H1 (cell line): Measurements from ENCODE around the gene NIM1K. TPM values are rescaled to one million over a fixed set of nuclear protein-coding genes. Genes with fewer than 3 reads are reported as not detected.

Experiments
- CTCF ChIA-PET: fragments of 300-600 bp; sonication (Branson Sonifier 250); formaldehyde crosslinking; loops from one replicate; lab custom pipeline; 2021; ENCODE audit not compliant: partially characterized antibody; lab: Charles Lee
- POLR2A ChIA-PET: fragments of 300-600 bp; sonication (Branson Sonifier 250); formaldehyde crosslinking; loops from one replicate; lab custom pipeline; 2021; ENCODE audit warnings: inconsistent platforms; ENCODE audit not compliant: partially characterized antibody; lab: Charles Lee
- DNase-seq, 2 experiments: peaks; one replicate each; pipeline versions ENCODE4 v3.0.0 to v3.0.0-alpha.2; 2010 to 2022; ENCODE audit warnings: low spot score in 2 of 2, low read depth in 1 of 2, mixed read lengths in 1 of 2
- FAIRE-seq: peaks from 2 replicates; lab custom pipeline; 2011; peaks lifted over from hg19 to GRCh38; lab: Jason Lieb, UNC
- H2AFZ ChIP-seq: 2 replicates; pipeline ENCODE4 v1.8.1; 2012; ENCODE audit warnings: low read length, inconsistent platforms
- H2AK5ac ChIP-seq: 2 replicates; pipeline ENCODE4 v1.6.1; 2013; ENCODE audit warnings: low read depth, low read length
- H2BK120ac ChIP-seq: replicated peaks from 2 replicates; pipeline ENCODE3; 2013; ENCODE audit warnings: low read depth, low read length, inconsistent platforms
- H2BK12ac ChIP-seq: 2 replicates; pipeline ENCODE4 v1.6.1; 2013; ENCODE audit warnings: low read depth, low read length
- H2BK15ac ChIP-seq: 2 replicates; pipeline ENCODE4 v1.6.1; 2013; ENCODE audit warnings: low read length
- H2BK20ac ChIP-seq: 2 replicates; pipeline ENCODE4 v1.6.1; 2013; ENCODE audit warnings: low read length
- H2BK5ac ChIP-seq: 2 replicates; pipeline ENCODE4 v1.6.1; 2013; ENCODE audit warnings: low read depth, low read length
- H3K14ac ChIP-seq: 2 replicates; pipeline ENCODE4 v1.6.1; 2013; ENCODE audit warnings: inconsistent platforms; ENCODE audit not compliant: insufficient read length
- H3K18ac ChIP-seq: 2 replicates; pipeline ENCODE4 v1.6.1; 2013; ENCODE audit warnings: low read length; ENCODE audit errors: extremely low read depth
- H3K23ac ChIP-seq: 2 replicates; pipeline ENCODE4 v1.6.1; 2013; ENCODE audit warnings: inconsistent platforms; ENCODE audit not compliant: insufficient read length
- H3K23me2 ChIP-seq: 2 replicates; pipeline ENCODE4 v1.6.1; 2013; ENCODE audit warnings: low read depth, low read length
- H3K27ac ChIP-seq: 2 replicates; pipeline ENCODE4 v1.6.1; 2011; ENCODE audit warnings: low read depth, low read length, inconsistent platforms
- H3K27me3 ChIP-seq, 4 experiments: replicated peaks in 1 of 4; 1 replicate in 1 of 4; 2 replicates in 3 of 4; pipeline versions ENCODE4 v1.6.1 to v1.8.1; 2011 to 2013; ENCODE audit warnings: low read length in 3 of 4, mild to moderate bottlenecking in 3 of 4, inconsistent platforms in 2 of 4, mixed read lengths in 2 of 4, moderate library complexity in 1 of 4; ENCODE audit not compliant: control insufficient read depth in 3 of 4, insufficient read depth in 3 of 4; ENCODE audit errors: extremely low read depth in 1 of 4
- H3K36me3 ChIP-seq, 4 experiments: 2 replicates each; pipeline versions ENCODE4 v1.6.1 to v1.8.1; 2011 to 2013; ENCODE audit warnings: mild to moderate bottlenecking in 4 of 4, low read length in 3 of 4, moderate library complexity in 2 of 4, control low read depth in 1 of 4, inconsistent platforms in 1 of 4; ENCODE audit not compliant: insufficient read depth in 4 of 4, control insufficient read depth in 2 of 4
- H3K4ac ChIP-seq: replicated peaks from 2 replicates; pipeline ENCODE3; 2013; ENCODE audit warnings: low read length, low read depth, mixed read lengths, inconsistent platforms; ENCODE audit not compliant: insufficient read length
- H3K4me1 ChIP-seq, 4 experiments: replicated peaks in 1 of 4; 1 replicate in 1 of 4; 2 replicates in 3 of 4; pipeline versions ENCODE4 v1.6.1 to v1.8.1; 2011 to 2013; ENCODE audit warnings: low read length in 3 of 4, inconsistent platforms in 2 of 4, mixed read lengths in 1 of 4; ENCODE audit not compliant: insufficient read depth in 4 of 4, control insufficient read depth in 3 of 4
- H3K4me2 ChIP-seq, 2 experiments: 2 replicates each; pipeline versions ENCODE4 v1.6.1 to v1.8.1; 2011 to 2013; ENCODE audit warnings: low read depth in 2 of 2, low read length in 2 of 2, control low read depth in 1 of 2, inconsistent platforms in 1 of 2, mild to moderate bottlenecking in 1 of 2; ENCODE audit not compliant: insufficient read depth in 1 of 2
- H3K4me3 ChIP-seq, 4 experiments: fragments of 200-600, 300-600 bp in 1 of 4; sonication (generic), shearing (Covaris generic), sonication (Bioruptor Twin) in 1 of 4; 2 replicates each; pipeline versions ENCODE4 v1.5.1 to v1.8.1; 2011 to 2016; ENCODE audit warnings: low read length in 4 of 4, low read depth in 3 of 4, control low read depth in 2 of 4, inconsistent platforms in 2 of 4, mild to moderate bottlenecking in 2 of 4, mixed read lengths in 1 of 4, moderate library complexity in 1 of 4; ENCODE audit not compliant: insufficient read depth in 2 of 4; ENCODE audit errors: extremely low read depth in 1 of 4
- H3K56ac ChIP-seq: replicated peaks from 2 replicates; pipeline ENCODE3; 2013; ENCODE audit warnings: low read depth, mild to moderate bottlenecking, mixed read lengths, low read length, inconsistent platforms; ENCODE audit not compliant: insufficient read length
- H3K79me1 ChIP-seq: 2 replicates; pipeline ENCODE4 v1.6.1; 2013; ENCODE audit warnings: low read depth, low read length, control low read depth
- H3K79me2 ChIP-seq, 2 experiments: 2 replicates each; pipeline versions ENCODE4 v1.6.1 to v1.8.1; 2012 to 2013; ENCODE audit warnings: low read length in 2 of 2, mild to moderate bottlenecking in 2 of 2, inconsistent platforms in 1 of 2; ENCODE audit not compliant: insufficient read depth in 2 of 2, control insufficient read depth in 1 of 2
- H3K9ac ChIP-seq, 4 experiments: replicated peaks in 1 of 4; 1 replicate in 1 of 4; 2 replicates in 3 of 4; pipeline versions ENCODE4 v1.6.1 to v1.8.1; 2011 to 2013; ENCODE audit warnings: low read depth in 3 of 4, low read length in 3 of 4, control low read depth in 2 of 4, mild to moderate bottlenecking in 2 of 4, moderate library complexity in 2 of 4, inconsistent platforms in 1 of 4; ENCODE audit errors: extremely low read depth in 1 of 4
- H3K9me3 ChIP-seq, 2 experiments: 2 replicates each; pipeline versions ENCODE4 v1.6.1 to v1.8.1; 2012 to 2013; ENCODE audit warnings: mild to moderate bottlenecking in 2 of 2, moderate library complexity in 2 of 2, control low read depth in 1 of 2, inconsistent platforms in 1 of 2, low read depth in 1 of 2, low read length in 1 of 2, mixed read lengths in 1 of 2; ENCODE audit not compliant: insufficient read depth in 2 of 2
- H4K20me1 ChIP-seq, 2 experiments: replicated peaks in 1 of 2; 2 replicates each; pipeline versions ENCODE3 to v1.8.1; 2011 to 2013; ENCODE audit warnings: inconsistent platforms in 2 of 2, low read length in 2 of 2, mild to moderate bottlenecking in 1 of 2; ENCODE audit not compliant: insufficient read depth in 2 of 2, control insufficient read depth in 1 of 2
- H4K5ac ChIP-seq: 2 replicates; pipeline ENCODE4 v1.6.1; 2013; ENCODE audit warnings: low read length, low read depth, mixed read lengths, inconsistent platforms; ENCODE audit not compliant: insufficient read length
- H4K8ac ChIP-seq: 2 replicates; pipeline ENCODE4 v1.8.0; 2013; ENCODE audit warnings: mild to moderate bottlenecking, moderate library complexity, low read length, inconsistent platforms; ENCODE audit not compliant: insufficient read depth; ENCODE audit errors: extremely low read depth
- H4K91ac ChIP-seq: replicated peaks from 2 replicates; pipeline ENCODE3; 2013; ENCODE audit warnings: low read length, mixed read lengths, inconsistent platforms; ENCODE audit not compliant: insufficient read length
- ASH2L ChIP-seq: fragments of 200-600, 300-600 bp; sonication (generic); IDR thresholded peaks from one replicate; pipeline ENCODE4 v1.7.1; 2017; ENCODE audit warnings: low read length
- BACH1 ChIP-seq: IDR thresholded peaks from 2 replicates; pipeline ENCODE4 v1.6.1; 2012; ENCODE audit warnings: low read length, improper control_type of control experiment
- EZH2 ChIP-seq: fragments of 200-600 bp; sonication (generic); IDR thresholded peaks from 2 replicates; pipeline ENCODE4 v1.7.1; 2012; ENCODE audit warnings: low read depth, mild to moderate bottlenecking, moderate library complexity, low read length, inconsistent platforms; ENCODE audit not compliant: severe bottlenecking
- JUND ChIP-seq: IDR thresholded peaks from 2 replicates; pipeline ENCODE4 v1.6.1; 2011; ENCODE audit warnings: mild to moderate bottlenecking, improper control_type of control experiment, low read length
- SUZ12 ChIP-seq: fragments of 200-600 bp; sonication (generic); IDR thresholded peaks from 2 replicates; pipeline ENCODE4 v1.6.1; 2012; ENCODE audit warnings: mild to moderate bottlenecking, inconsistent platforms, low read length, moderate library complexity, mixed read lengths
- WGBS, 2 experiments: shearing (Covaris generic) in 1 of 2; methylation state at CpG; one replicate each; pipeline versions ENCODE4 v1.1.6 to v1.1.7; 2013 to 2015; ENCODE audit warnings: low lambda C conversion rate in 2 of 2, mixed read lengths in 2 of 2, inconsistent platforms in 1 of 2, low coverage in 1 of 2, missing lambda C conversion rate in 1 of 2; ENCODE audit not compliant: insufficient replicate concordance in 2 of 2, insufficient coverage in 1 of 2, insufficient read length in 1 of 2; ENCODE audit errors: extremely low coverage in 1 of 2, missing lambda C conversion rate in 1 of 2; 5-methylcytosine and 5-hydroxymethylcytosine counted together
- polyA plus RNA-seq, 7 experiments: library from polyadenylated mRNA; depleted of rRNA in 3 of 7; stranded (reverse) in 5 of 7; unstranded in 2 of 7; fragments of >200 nt in 5 of 7; fragments of 200-250 nt in 2 of 7; gene quantifications; 1 replicate in 5 of 7; 2 replicates in 1 of 7; 4 replicates in 1 of 7; pipeline versions ENCODE4 v1.2.1 to v1.2.3, GENCODE V29; 2011 to 2013; ENCODE audit warnings: missing spikeins in 2 of 7, mixed read lengths in 2 of 7
- total RNA-seq: library from RNA; stranded (reverse); fragmentation: NEBNext Ultra II Directional; extraction: Animal tissue kit (Norgen Biotek cat#: 25700); gene quantifications from 2 replicates; pipeline ENCODE4 v1.2.1, GENCODE V29; 2021

NIM1K gene
- total and polyA plus RNA-seq, 2 of the 8 experiments (the other 6 are each of a cell fraction or from before 2014, with no cell fraction given) = not detected

DNA sequence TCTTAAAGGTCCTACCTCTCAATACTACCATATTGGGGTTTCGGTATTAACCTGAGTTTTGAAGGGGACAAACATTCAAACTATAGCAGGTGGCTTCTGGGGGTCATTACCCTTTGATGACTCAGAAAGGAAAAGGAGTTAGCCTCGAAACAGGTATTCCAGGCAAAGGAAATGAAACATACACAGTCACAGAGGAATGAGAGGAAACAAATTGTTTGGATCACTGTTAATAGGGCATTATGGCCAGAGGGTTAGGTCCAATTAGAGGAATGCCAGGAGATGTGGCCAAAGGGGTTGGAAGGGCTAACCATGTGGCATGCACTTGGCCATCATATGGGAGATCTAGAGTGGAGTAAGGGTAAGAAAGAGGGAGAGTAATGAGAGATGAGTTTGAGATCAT is 23.9 kb upstream of the NIM1K start:
- H3K27me3 ChIP-seq = no peaks in the 10 kb centered on the region
- FAIRE-seq = no peak

More for the DNA sequence above, 23.9 kb upstream of the NIM1K start:
- Histone ChIP-seq H4K91ac (no peak overlapping the region), H3K4me1 (no peaks in the 10 kb centered on the region), H2BK5ac (no peak overlapping the region), H3K56ac (no peak overlapping the region), H3K4ac (no peak overlapping the region), H4K20me1 (peaks cover 2% of the 10 kb centered on the region in 2 experiments), H3K4me2 (no peak overlapping the region), H3K27ac (no peak overlapping the region), H3K9me3 (no peaks in the 10 kb centered on the region), H3K9ac (no peak overlapping the region; a peak in 1 of 7 replicates), H2BK15ac (no peak overlapping the region), H4K5ac (no peak overlapping the region), H3K79me1 (no peaks in the 10 kb centered on the region), H4K8ac (no peak overlapping the region), H3K79me2 (no peaks in the 10 kb centered on the region), H3K36me3 (peaks cover 0 to 39% (median 9%) of the 10 kb centered on the region in 4 experiments; a peak in 5 of 8 replicates), H2AK5ac (no peak overlapping the region), H3K18ac (no peak overlapping the region), H3K23me2 (no peaks in the 10 kb centered on the region), H3K23ac (no peak overlapping the region), H2BK120ac (no peak overlapping the region), H2BK20ac (no peak overlapping the region), H2BK12ac (no peak overlapping the region), H2AFZ (no peak overlapping the region), H3K14ac (no peak overlapping the region), H3K4me3 (no peak overlapping the region)
- 92% methylated on average over 2 of the region's 2 CpGs; no CpG with 5 or more reads in 1 of the 2 experiments for WGBS, 2 experiments
- CTCF ChIA-PET = interaction anchor here (0.9 kb wide), 1 partner anchor 16 kb away, joined by 3 read pairs; no protein-coding TSS in a partner anchor
- DNase-seq = no peak
- TF ChIP-seq ASH2L (no peak), JUND (no peak), BACH1 (no peak), EZH2 (no peak), SUZ12 (no peak)
- POLR2A ChIA-PET = interaction anchor here (2.6 kb wide), 1 partner anchor 12 kb away, joined by 8 read pairs; no protein-coding TSS in a partner anchor
